Stimulated activated CD4-positive, alpha-beta T cell treated with anti-CD3 and anti-CD28 coated beads, Interleukin-1b, Interleukin-23, amount 100 ng/mL, for 24 hours (primary cell): Measurements from ENCODE around the gene LRMDA.

Experiments
- DNase-seq, 4 experiments: peaks; one replicate each; pipeline ENCODE4 v3.0.0-alpha.2; 2020; ENCODE audit warnings: low read depth in 4 of 4, low spot score in 1 of 4

Gene LRMDA

DNA sequence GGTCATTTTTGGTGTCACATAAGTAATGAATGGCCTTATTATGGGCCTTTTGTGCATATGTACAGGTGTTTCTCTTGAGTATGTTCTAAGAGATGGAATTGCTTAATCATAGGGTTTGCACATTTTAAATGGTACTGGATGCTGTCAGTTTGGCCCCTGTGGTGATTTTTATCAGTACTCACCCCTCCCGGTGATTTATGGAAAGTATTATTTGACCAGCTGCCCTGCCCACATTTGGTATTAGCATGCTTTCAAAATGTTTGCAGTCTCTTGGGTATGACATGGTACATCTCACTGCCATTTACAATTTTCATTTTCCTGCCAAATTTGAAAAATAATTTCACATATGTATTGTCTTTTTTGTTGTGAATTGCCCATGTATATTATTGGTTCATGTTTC, 427.7 kb downstream of the LRMDA start:
- DNase-seq, result no peak

DNA sequence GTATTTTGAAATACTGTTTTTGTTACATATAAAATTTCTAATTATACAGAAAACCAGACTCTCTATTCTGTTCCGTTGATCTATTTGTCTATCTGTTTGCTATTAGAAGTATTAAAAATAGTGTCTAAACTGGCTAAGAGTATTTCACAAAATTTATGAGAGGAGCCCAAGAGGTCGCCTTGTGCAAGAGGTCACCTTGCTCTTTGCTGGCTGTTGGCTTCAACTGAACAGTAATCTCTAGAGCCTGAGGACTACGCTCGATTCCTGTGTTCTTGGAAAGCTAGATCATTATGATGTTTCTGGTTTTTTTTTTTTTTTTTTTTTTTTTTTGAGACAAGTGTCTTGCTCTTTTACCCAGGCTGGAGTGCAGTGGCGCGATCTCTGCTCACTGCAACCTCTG, 428.6 kb downstream of the LRMDA start:
- DNase-seq, result no peak

DNA sequence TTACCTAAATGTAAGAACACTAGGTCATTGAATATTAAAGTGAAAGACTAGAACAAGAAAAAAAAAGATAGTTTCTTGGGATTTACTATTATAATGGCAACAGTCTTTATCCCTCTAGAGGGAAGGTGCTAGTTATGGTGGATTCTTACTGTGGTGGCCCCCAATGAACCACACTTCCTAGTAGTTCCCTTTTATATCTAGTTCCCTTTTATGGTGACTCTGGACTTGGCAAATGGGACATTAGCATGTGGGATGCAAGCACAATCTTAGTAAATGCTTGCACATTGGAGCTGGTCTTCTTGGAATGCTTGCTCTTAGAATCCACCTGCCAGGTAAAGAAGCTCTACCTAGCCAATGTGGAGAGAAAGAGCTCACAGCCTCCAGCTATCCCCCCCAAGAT, 430.2 kb downstream of the LRMDA start:
- DNase-seq, result no peak

DNA sequence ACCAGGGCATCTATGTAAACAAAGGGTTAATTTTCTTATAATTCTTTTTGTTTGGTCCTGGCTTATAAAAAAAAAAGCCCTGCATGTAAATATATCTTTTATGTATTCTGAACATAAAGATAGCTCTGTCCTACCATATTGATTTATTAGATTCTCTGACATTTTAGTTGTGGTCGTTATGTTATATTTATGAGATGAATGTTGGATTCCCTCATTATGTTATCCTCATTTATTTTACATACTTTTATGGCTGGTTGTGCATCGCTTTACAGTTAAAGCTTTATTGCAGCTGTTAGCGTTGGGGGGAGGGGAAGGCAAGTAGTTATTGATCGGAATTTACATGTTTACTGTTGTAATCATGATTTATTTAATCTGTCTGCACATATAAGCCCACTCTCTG, 431.5 kb downstream of the LRMDA start:
- no peak for DNase-seq

DNA sequence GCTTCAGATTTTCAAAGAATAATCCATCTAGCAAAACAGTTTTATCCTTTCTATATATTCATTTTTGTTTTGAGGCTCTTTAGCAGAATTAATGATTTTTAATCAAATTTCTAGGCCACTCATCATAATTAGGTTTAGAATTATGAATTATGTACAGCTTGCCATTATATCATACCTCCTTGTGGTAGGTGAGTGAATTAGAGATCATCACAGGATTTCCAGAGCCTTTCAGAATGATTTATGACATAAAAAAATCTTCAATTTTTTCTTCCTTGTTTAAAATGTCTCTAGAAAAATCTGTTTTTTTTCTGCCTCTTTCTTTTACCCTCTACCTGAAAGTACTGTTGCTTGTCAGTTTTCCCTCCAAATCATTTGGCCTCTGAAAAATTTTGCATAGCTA, 433.3 kb downstream of the LRMDA start:
- DNase-seq, result no peak

DNA sequence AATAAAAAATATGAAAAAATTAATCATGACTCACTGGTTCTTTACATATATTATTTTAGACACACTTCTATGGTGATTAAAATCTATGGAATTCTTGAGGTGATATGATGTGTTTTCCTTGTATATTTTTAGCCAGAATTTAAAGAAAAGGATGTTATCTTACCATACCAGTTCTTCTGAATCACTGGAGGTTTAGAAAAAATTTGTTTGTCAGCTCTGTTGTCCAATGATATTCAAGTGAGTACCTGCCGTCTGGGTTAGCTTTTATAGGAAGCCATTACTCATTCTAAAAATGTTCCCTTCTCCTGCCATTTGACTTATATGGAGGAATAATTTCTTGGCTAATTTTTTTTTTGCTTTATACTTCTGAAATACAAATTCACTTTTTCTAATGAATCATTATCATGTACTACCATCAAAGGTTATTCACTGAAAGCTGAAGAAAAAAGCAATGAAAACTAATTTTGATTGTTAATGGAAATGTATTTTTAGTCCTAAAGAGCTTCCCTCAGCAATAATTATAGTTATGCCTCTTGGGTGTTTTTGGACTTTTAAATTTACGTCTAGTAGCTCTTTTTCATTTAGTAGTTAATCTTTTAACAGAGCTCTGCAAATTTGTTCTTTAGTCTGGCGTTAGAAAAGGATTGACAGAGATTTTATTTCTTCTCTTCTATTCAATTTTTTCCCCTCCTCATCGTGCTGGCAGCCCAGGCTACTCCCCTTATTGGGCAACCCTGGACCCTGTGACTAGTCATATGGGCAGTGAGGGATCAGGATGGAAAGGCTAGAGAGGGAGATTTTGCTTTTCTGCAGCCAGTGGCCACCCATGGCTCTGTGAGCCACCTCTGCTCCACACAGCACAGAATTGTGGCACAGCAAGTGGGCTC, 434.2 kb downstream of the LRMDA start:
- DNase-seq, result no peak

DNA sequence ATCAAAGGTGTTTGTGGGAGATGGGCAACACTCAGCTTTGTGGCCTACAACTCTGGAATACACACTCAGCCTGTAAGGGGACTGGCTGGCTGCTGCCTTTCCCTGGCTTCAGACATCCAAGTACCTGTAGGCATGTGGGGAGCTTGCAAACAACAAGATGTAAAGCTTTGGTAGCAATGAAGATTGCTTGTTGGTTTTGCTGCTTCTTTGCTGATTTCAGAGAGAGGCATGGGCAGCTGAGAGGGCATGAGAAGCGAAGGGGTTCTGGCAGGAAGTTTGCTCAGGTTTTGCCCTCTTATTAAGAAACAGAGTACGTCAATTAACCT, 434.8 kb downstream of the LRMDA start:
- DNase-seq, result no peak

DNA sequence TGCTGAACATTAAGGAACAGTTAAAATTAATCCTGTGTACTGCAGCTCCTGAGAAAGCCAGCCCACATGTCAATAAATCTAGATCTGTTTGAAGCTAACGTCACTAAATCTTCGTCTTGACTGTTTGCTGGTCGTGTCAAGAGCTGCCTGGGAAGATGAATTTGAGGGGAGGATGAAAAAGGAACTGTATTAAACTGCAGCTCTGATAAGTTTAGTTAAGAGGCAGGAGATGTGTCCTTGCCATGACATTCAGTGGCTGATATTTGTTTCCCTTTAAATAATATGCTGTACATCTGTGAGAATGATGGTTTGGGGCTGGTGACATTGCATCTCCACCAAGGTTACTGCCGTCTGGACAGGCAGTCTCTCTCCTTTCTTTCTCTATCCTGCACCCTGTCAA, 435.3 kb downstream of the LRMDA start:
- DNase-seq, result no peak

DNA sequence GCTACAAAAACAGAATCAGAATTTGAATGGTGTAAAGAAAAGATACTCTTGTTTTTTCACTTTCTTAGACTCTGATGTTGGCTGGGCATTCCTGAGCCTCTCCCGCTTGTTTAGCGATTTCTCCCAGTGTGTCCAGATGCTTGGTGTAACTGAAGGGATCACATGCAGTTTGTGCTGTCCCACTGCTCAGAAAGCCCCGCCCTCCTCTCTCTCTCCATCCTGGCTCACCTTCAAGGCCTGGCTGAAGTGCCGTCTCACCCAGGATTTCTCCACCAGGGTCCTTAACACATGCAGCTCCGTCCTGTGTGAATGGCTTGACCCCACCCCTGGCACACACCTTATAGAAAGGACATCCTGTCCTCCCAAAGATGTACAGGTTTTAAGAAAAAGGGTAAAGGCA, 437.1 kb downstream of the LRMDA start:
- no peak for DNase-seq

DNA sequence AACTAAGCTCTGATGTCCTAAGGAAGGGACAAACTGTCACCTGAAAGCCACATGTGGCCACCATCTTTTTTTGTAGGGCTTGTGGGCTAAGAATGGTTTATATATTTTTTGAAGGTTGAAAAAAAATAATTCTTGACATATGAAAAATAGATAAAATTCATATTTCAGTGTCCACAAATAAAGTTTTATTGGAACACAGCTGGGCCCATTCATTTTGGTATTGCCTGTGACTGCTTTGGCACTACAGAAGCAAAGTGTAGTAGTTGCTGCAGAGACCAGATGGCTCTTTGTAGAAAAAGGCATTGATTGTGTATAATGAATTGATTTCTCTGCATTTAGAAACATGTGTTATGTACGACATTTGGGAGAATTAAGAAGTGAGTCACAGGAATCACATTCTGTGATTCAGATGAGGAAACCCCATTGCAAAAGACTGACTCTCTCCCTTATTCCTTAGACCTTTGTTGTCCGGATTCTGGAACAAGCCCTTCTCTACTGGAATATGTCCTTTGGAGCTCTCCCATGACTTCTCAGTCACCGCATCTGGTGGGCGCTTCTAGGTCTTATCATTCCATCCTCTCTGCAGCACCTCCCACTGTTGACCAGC, 438.7 kb downstream of the LRMDA start:
- no peak for DNase-seq

DNA sequence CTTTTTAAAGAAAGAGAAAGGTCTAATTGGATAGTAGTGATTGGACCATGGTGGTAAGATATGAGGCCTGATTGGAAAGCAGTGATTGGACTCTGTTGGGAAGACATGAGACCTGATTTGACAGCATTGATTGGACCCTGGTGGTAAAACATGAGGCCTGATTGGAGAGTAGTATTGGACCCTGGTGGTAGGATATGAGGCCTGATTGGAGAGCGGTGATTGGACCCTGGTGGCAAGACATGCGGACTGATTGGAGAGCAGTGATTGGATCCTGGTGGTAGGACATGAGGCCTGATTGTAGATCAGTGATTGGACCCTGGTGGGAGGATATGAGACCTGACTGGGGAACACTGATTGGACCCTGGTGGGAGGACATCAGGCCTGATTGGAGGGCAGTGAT, 444.3 kb downstream of the LRMDA start:
- DNase-seq, result no peak

DNA sequence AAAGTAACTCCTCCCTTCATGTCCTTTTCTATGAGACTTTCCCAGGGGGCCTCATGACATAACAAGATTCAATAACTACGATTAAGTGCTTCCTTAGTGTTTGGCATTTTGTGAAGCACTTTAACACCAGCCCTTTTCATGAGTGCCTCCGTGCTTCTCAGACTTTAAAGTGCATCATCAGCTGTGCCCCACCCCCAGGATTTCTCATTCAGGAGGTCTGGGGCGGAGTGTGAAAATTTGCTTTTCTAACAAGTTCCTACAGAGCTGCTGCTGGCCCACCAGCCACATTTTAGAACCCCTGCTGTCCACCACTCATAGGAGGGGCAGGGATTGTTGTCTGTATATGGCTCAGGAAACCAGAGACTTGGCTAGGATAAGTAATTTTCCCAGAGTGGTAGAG, 445.3 kb downstream of the LRMDA start:
- no peak for DNase-seq

DNA sequence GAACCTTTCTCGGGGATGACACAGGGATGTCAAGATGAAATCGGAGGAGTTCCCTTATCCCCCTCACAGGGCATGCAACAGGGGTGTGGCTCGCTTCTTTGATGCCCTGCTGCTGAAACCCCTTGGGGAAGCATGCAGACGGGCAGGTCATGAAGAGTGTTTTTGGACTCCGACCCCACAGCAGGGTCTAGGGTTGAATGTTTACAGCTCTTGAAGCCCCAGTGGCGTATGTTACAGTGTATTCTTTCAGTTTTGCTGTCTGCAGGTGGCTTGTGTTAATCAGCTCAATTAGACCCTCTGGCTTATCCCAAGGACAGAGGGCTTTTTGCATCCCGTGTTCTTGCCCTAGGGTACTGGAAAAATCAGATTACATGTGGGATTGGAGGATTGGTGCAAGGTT, 446.5 kb downstream of the LRMDA start:
- no peak for DNase-seq

DNA sequence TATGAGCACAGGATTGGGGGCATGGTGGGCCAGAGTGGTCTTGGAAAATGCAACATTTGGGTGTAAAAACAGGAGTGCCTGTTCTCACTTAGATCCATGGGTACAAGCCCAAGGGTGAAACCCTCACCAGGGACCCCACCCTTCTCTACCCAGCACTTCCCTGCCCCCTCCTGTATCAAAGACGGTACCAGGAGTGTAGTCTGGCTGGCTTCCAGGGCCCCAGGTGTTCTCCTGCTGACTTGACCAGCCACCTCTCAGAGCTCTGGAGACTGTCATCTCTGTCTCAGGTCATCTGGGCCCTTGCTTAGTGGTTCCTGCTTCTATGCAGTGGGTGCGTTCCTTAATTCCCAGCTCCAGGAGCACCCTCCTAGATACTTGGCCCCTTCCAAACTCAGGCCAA, 447.2 kb downstream of the LRMDA start:
- no peak for DNase-seq

DNA sequence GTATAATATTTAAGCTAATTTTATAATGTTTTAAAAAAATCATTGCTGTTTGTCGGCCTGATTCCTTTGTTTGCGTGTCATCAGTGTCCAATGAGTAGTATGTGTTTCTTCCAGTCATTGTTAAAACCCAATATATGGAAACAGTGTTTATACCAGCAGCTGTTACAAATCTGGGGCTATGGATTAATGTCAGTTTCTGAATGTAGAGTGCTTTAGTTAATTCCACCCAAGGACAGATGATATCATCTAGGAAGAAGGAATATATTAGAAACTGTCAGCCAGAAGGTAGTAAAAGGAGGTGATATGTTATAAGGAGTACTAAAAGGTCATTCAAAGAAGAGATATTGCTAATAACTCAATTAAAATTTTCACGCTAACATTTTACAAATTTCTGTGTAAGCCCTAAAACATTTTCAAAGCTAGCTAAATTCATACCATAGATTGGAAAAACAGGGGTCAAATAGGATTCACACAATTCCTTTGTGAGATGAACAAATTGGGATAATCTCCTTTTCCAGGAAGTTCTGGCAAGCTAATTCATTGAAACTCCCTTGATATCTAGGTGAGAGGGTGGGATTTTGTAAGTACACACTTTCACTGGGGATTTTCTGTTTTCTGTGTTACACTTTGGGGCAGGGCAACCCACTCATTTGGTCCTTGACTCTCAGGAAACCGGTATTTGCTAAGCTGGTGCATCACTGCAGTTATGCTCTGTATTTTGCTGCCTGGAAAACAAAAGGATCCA, 448.8 kb downstream of the LRMDA start:
- no peak for DNase-seq

DNA sequence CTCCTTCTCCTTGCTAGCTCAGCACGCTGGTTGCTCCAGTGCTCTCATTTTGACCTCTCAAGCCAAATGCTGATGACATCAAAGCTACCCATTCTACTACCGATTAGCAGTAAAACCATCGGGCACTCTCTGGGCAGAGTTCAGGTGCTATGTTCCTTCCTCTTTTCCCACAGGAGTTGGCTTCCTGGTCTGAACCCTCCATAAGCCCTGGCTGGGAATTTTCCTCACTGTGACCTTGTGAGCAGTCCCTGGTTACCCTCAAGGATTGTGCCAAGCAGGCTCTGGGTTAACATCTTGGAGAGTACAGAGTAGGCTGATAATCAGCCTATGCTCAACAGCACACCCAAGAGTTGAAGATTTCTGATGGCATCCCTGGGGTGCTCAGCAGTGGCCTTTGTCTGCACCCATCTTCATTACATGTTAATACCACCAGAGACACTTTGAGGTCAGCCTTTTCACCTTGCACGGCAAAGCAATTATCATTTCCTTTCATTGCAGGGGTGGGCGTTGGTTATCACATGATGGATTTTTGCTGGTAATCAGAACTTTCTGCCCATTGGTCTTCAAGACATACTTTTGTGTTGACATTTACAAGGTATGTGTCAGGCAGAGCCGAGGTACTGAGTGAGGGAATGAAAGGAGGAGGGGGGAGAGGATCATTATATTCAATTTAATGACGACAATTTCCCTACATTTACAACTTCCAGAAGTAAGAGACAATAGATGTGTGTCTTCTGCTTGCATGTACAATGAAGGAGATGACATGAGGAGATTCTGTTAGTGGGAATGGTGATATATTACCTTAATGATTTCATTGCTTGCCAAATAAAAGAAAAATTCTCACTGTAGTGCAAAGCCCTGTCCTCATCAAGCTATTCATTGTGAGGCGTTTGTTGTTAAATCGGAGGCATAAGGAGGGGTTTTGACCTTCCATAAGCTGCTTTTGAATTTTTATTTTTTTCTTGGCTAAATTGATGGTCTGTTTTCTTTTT, 452.0 kb downstream of the LRMDA start:
- DNase-seq, result no peak

DNA sequence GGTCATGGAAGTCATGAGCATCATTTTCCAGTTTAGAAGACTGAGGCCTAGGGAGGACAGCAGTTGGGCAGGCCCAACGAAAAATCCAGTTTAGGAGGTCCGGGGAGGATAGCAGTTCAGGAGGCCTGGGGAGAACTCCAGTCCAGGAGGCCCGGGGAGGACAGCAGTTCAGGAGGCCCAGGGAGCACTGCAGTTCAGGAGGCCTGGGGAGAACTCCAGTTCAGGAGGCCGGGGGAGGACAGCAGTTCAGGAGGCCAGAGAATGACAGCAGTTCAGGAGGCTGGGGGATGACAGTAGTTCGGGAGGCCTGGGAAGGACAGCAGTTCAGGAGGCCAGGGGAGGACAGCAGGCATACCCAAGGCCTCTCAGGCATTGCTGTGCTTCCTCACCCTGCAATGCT, 453.4 kb downstream of the LRMDA start:
- DNase-seq, result no peak

DNA sequence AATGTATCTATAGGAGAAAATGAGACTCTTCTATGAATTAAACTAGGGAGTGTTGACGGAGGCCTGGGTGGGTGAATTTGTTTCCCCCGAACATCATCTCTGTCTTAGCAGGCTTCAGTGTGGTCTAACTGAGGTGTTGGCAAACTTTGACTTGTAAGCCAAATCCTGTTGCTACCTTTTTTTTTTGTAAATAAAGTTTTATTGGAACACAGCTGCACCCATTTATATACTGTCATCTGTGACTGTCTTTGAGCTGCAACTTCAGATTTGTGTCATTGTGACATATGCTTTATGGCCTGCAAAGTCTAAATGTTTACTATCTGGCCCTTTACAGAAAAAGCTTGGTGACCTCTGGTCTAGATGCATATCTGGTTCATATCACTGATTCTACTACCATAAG, 455.9 kb downstream of the LRMDA start:
- no peak for DNase-seq

DNA sequence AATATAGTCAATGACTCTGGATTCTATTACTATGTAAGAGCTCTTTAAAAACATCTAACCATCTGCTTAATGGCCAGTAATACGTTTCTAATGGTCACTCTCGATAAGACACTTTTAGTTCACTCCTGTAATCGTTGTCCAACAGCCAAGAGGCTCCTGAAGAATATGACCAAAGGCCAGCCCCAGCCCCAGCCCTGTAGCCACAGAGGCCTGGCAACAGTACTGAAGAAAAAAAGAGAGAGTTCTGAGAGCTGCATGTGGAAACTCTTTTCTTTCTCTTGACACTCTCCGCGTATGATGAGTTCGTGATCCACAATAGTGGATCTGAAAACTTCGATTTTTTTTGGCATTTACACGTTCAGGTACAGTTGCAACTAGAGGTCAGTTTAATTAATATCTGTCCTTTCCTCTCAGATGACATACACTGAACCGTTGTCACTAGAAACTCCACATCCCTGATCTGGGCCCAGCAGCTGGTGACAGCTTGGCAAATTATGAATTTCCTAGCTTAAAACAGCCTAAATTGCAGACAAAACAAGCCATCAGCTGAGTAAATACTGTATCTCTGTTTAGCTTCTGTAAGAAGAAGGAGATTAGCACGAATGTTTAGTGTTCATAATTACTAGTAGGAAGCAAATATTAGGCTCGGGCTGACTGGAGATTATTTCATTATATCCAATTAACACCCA, 456.7 kb downstream of the LRMDA start:
- no peak for DNase-seq

DNA sequence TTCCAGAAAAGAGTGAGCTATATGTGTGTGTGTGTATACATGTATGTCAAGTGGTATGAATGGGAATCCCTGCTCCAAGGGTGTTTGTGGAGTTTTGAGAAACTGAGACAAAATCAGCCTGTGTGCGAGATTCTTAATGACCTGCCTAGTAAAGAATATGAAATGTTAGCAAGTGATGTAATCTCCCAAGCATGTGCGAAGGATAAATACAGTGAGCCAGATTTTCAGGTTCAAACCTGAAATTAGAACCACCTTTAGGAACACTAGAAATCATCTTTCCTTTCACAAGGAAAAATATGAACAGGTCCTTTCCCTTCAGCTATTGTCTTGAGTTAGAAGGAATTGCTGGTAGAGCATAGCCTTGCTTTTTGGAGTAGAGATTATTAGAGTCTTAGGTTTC, 457.6 kb downstream of the LRMDA start:
- DNase-seq, result no peak

DNA sequence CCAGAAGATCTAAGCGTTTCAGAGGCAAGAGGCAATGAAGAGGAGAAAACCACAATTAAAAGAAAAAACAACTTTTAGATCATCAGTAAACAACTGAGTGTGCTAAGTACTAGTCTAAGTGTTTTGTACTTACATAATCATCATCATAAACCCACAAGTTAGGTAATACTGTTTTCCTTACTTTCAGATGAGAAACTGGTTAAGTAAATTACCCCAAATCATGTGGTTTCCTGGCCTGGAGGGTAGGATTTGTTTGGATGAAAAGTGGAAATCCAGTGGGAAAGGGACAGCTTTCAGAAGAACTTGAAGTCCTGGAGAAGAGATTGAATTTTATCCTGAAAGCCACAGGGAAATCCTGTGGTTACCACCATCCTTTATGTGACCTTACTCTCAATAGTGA, 463.3 kb downstream of the LRMDA start:
- DNase-seq, result no peak
